C4-2B (cell line): ENCODE results near the gene UTS2B.

Experiments
- H3K27ac ChIP-seq: fragments of 450-650 bp; 2 replicates; pipeline ENCODE4 v1.5.1; 2017
- CTCF ChIP-seq: fragments of 450-650 bp; conservative IDR thresholded peaks from 2 replicates; pipeline ENCODE4 v1.5.1; 2017; ENCODE audit warnings: mild to moderate bottlenecking
- ZFX ChIP-seq: fragments of 450-650 bp; IDR thresholded peaks from 2 replicates; pipeline ENCODE4 v1.6.1; 2017

The UTS2B gene

GRCh38 chr3:191306428-191306827 is 23.9 kb downstream of the UTS2B start:
- H3K27ac ChIP-seq, result no peak overlapping the region
- TF ChIP-seq ZFX, result no peak
- no peak for TF ChIP-seq CTCF

GRCh38 chr3:191303596-191303995 is 26.7 kb downstream of the UTS2B start:
- H3K27ac ChIP-seq, result no peak overlapping the region

GRCh38 chr3:191302451-191302850 is 27.9 kb downstream of the UTS2B start:
- H3K27ac ChIP-seq, result no peak overlapping the region
- TF ChIP-seq CTCF (no peak), ZFX (no peak)

More at GRCh38 chr3:191303596-191303995, 26.7 kb downstream of the UTS2B start:
- TF ChIP-seq ZFX, result no peak
- TF ChIP-seq CTCF, result no peak

GRCh38 chr3:191301782-191302411 is 28.4 kb downstream of the UTS2B start:
- no peak overlapping the region for H3K27ac ChIP-seq
- TF ChIP-seq ZFX (no peak), CTCF (no peak)

GRCh38 chr3:191301017-191301416 is 29.3 kb downstream of the UTS2B start:
- no peak overlapping the region for H3K27ac ChIP-seq
- TF ChIP-seq CTCF (no peak), ZFX (no peak)

GRCh38 chr3:191300422-191300821 is 29.9 kb downstream of the UTS2B start:
- no peak overlapping the region for H3K27ac ChIP-seq
- TF ChIP-seq ZFX, result no peak
- TF ChIP-seq CTCF, result no peak

GRCh38 chr3:191298846-191299245 is 31.5 kb downstream of the UTS2B start:
- no peak overlapping the region for H3K27ac ChIP-seq
- TF ChIP-seq CTCF (no peak), ZFX (no peak)
